ENCODE data around the gene ALG3.

Gene ALG3

GRCh38 chr3:184259878-184260723 is 11.3 kb upstream of the ALG3 start:
- no peak for DNase-seq (ENCODE audit: low read depth, low spot score)

GRCh38 chr3:184259396-184259877 is 10.7 kb upstream of the ALG3 start:
- no peak for DNase-seq (ENCODE audit: low read depth, low spot score)

GRCh38 chr3:184258926-184259325 is 10.2 kb upstream of the ALG3 start:
- no peak for DNase-seq (ENCODE audit: low read depth, low spot score)

GRCh38 chr3:184257083-184257915 is 8.5 kb upstream of the ALG3 start:
- DNase-seq (ENCODE audit: low read depth, low spot score): no peak

- no peak for DNase-seq (ENCODE audit: low read depth, low spot score)
Measured at GRCh38 chr3:184255291-184256039, 6.7 kb upstream of the ALG3 start.

- peak; percentile 84 for DNase-seq (ENCODE audit: low read depth, low spot score)
Measured at GRCh38 chr3:184250167-184250828, 1.5 kb upstream of the ALG3 start.

GRCh38 chr3:184249412-184250166 is 827 bp upstream of the ALG3 start, which contains the start of gene EEF1AKMT4:
Gene EEF1AKMT4 (plus strand): TSS chr3:184249672. CDS start chr3:184249695, 23 bp downstream.
- DNase-seq (ENCODE audit: low read depth, low spot score): peak; percentile 97

- no peak for DNase-seq (ENCODE audit: low read depth, low spot score)
Measured at GRCh38 chr3:184242297-184242685, 6.5 kb downstream of the ALG3 start.

- DNase-seq (ENCODE audit: low read depth, low spot score): no peak
Measured at GRCh38 chr3:184241447-184242296, 7.1 kb downstream of the ALG3 start.

GRCh38 chr3:184241141-184241446 is 7.7 kb downstream of the ALG3 start:
- DNase-seq (ENCODE audit: low read depth, low spot score): no peak

- DNase-seq (ENCODE audit: low read depth, low spot score): no peak
Measured at GRCh38 chr3:184240384-184241140, 8.2 kb downstream of the ALG3 start.

GRCh38 chr3:184239708-184240107 is 9.1 kb downstream of the ALG3 start:
- DNase-seq (ENCODE audit: low read depth, low spot score): no peak

GRCh38 chr3:184239221-184239620 is 9.5 kb downstream of the ALG3 start:
- DNase-seq (ENCODE audit: low read depth, low spot score): no peak

GRCh38 chr3:184238246-184238818 is 10.4 kb downstream of the ALG3 start:
- no peak for DNase-seq (ENCODE audit: low read depth, low spot score)

- DNase-seq (ENCODE audit: low read depth, low spot score): no peak
Measured at GRCh38 chr3:184237807-184238206, 11.0 kb downstream of the ALG3 start.

GRCh38 chr3:184237211-184237610 is 11.6 kb downstream of the ALG3 start:
- DNase-seq (ENCODE audit: low read depth, low spot score): no peak

GRCh38 chr3:184236636-184237035 is 12.1 kb downstream of the ALG3 start:
- no peak for DNase-seq (ENCODE audit: low read depth, low spot score)

GRCh38 chr3:184236033-184236410 is 12.7 kb downstream of the ALG3 start:
- DNase-seq (ENCODE audit: low read depth, low spot score): no peak

Measured in iPS DF 19.7 (cell line).